22Rv1 (cell line): ENCODE data around the gene ILKAP.
A peak's percentile ranks its signal among the peaks of the same experiment; 100 is the strongest.
"Not testable (repeated sequence)": the region's sequence is repeated elsewhere in the genome, so short reads cannot be mapped to it uniquely, and the experiment has no call there.

Experiments used
- H3K27ac ChIP-seq: fragments of 450-650 bp; 2 replicates; pipeline ENCODE4 v1.5.1; 2017
- CTCF ChIP-seq: fragments of 450-650 bp; IDR thresholded peaks from 2 replicates; pipeline ENCODE4 v1.5.1; 2017; ENCODE audit warnings: mild to moderate bottlenecking
- ZFX ChIP-seq: fragments of 450-650 bp; IDR thresholded peaks from 2 replicates; pipeline ENCODE4 v1.6.1; 2017; ENCODE audit warnings: antibody characterized with exemption, borderline replicate concordance

The ILKAP gene

DNA sequence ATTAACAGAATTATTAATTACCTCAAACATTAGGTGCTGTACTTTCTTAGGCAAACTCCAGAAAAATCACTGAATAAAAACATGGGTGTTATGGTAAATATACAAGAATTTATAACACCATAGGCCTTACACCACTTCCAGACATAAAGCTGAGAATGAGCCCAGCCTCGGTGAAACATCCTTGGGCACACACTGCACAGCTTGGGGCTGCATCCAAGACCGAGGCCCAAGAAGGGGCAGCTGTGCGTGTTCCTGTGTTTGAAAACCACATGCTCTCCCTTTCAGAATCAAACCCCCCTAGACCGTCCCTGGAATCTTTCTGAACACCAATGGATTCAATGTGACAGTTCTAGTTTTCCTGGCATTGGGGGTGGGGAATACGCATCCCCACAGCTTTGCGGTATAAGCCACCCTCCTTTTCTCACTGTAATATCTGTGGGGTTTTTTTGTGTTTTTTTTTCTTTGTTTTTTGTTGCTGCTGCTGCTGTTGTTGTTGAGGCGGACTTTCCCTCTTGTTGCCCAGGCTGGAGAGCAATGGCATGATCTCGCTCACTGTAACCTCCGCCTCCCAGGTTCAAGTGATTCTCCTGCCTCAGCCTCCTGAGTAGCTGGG lies 31.8 kb downstream of the ILKAP start:
- H3K27ac ChIP-seq = no peak overlapping the region
- no peak for TF ChIP-seq CTCF
- no peak for TF ChIP-seq ZFX

DNA sequence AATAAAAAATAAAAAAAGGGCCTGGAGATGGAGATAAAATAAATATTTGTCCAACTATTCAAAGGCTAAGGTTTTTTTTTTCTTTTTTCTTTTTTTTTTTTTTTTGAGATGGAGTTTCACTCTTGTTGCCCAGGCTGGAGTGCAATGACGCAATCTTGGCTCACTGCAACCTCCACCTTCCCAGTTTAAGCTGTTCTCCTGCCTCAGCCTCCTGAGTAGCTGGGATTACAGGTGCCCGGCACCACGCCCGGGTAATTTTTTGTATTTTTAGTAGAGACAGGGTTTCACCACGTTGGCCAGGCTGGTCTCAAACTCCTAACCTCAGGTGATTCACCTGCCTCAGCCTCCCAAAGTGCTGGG lies 32.4 kb downstream of the ILKAP start:
- H3K27ac ChIP-seq = not testable (repeated sequence)

DNA sequence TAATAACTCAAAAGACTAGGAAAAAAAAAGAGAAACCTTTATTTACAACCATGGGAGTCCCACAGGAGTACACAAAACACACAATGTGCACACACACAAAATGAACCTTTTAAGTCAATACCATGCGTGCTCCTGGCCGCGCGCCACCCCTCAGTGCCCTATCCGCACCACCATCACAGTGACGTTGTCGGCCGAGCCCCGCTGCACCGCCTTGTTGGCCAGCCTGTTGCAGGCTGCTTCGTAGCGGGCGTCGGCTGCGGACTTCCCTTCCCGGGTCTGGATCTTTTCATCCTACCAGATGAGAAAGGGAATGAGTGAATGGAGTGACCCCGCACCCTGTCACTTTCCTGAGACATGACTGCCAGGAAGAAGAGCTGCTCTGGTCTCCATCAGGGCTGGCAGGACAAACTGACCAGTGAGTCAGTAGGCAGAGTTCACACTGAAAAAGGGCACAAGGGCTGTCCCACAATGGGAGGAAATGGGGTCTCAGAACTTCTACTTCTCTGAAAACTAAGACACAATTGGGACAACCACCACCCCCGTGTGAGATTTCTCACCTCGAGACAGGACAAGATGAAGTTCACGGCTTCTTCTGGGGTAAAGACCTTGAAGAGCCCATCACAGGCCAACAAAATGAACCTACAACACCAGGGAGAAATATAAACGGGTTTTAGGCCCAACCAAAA lies 33.0 kb downstream of the ILKAP start:
- TF ChIP-seq CTCF (no peak), ZFX (no peak)
- H3K27ac ChIP-seq = no peak overlapping the region

GRCh38 chr2:238169708-238170251 lies 33.7 kb downstream of the ILKAP start:
- no peak for TF ChIP-seq ZFX
- TF ChIP-seq CTCF = no peak
- H3K27ac ChIP-seq = 0 out of 2 replicates have a peak overlapping the region, but pooled peaks have one; percentile 10

DNA sequence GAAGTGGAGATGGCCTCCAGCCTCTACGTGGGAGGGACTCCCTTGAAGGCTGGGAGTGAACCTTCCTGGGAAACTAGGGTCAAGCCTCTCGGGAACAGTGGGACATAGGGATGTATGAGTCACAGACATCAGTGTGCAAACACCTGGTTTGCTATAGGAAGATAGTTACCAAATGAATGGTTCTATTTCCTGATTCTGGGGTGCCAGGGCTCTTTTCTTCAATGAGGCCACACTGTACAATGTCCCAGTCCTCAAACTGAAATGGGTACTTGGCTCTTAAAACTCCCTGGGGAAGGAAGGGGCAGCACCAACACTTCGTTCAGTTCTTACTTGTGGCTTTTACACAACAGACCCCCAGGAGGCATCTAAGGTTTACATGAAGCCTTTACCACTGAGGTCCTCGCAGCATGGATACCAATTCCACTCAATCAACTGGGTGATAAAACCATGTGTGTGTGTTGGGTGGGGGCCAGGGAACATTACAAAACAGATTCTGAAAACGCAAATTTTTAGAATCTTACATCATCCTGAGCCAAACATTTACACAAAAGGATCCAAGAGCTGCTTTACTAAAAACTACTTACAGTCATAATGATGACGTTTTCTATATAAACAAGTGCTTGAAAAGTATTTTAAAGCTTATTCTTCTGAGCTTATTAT lies 34.3 kb downstream of the ILKAP start:
- TF ChIP-seq CTCF (no peak), ZFX (no peak)
- 0 out of 2 replicates have a peak overlapping the region, but pooled peaks have one; percentile 10 for H3K27ac ChIP-seq

- 0 out of 2 replicates have a peak overlapping the region, but pooled peaks have one; percentile 10 for H3K27ac ChIP-seq
- TF ChIP-seq CTCF (no peak), ZFX (no peak)
Measured at GRCh38 chr2:238168196-238169047, 35.1 kb downstream of the ILKAP start.

DNA sequence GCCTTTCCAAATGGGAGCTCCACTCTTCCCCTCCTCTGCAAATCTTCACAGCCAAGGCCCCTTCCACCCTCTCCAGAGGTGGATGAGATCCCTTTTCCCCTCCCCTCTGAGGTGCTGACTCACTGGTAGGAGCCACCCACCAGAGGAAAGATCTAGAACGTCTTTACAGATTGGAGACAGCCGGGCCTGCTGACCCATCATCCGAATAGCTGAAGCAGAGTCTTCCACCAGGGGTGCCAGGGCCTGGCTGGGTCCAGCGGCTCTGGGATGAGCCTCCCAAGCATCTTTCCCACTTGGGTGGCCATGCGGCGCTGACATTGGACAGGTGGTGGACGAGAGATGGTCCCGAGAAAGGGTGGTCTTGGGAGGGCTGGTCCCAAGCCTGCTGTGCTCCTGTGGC lies 35.7 kb downstream of the ILKAP start:
- TF ChIP-seq CTCF (no peak), ZFX (no peak)
- no peak overlapping the region for H3K27ac ChIP-seq
